ENCODE results near the gene URB2.
"Not testable (repeated sequence)": the region's sequence is repeated elsewhere in the genome, so short reads cannot be mapped to it uniquely, and the experiment has no call there.

Gene URB2

DNA sequence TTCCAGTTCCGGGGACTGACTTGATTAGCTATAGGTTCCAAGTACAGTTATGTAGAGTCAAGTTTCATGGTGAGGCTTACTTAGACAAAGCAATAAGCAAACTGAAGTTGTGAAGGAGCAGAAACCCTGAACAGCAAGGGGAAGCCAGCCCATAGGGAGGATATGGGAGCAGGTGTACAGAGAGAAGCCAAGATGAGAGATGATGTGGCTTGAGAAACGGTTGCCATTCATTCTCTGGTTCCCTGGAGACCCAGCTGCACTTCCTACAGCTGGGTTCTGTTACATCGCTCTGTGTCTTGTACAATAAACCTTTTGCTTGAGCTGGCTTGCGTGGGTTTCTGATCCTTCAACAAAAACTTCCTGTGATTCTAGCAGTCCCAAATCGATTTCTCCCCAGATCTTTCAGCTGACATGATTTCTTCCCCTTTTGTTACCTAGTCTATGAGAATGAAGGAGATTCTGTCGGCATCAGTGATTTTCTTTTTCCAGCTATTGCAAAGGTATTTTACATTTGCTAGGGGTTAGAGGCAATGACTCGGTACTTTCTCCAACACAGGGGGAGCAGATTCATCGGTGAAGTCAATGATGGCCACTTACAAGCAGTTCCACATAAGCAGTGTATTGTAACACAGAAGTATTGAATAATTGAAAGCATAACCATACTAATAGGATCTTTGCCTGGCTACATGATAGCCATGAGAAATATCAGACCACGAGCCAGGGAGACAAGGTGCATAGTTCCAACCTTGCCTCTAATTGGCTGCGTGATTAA is 67.3 kb downstream of the URB2 start:
- DNase-seq (ENCODE audit: low read depth in 2 of 2): no peak

DNA sequence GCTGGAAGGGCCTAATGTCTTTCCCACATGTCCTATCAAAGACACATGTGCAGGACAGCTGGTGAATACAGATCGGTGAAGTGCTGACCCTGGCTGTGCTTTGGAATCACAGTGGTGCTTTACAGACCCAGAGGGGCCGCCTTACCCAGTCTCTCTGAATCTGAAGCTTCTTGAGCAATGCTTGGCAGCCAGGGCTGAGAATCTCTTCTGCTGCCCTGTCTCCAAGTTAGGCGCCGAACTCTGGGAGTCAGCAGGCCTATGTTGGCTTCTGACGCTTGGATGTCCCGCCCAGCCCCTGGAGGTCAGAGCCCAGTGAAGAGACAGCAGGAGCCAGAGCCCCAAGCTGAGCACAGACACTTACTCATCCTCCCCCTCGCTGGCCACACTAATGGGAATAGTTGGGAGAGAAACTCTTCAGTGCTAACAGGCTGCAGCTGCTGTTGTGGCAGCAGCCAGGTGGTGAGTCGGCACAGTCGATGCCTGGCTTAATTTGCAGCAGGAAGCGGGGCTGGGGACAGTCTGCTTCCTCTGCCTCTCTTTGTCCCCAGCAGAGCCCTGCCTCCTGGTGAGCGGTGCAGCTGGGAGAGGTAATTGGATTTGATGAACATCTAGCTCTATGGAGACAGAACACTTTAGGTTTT is 68.1 kb downstream of the URB2 start:
- DNase-seq (ENCODE audit: low read depth in 2 of 2): no peak

DNA sequence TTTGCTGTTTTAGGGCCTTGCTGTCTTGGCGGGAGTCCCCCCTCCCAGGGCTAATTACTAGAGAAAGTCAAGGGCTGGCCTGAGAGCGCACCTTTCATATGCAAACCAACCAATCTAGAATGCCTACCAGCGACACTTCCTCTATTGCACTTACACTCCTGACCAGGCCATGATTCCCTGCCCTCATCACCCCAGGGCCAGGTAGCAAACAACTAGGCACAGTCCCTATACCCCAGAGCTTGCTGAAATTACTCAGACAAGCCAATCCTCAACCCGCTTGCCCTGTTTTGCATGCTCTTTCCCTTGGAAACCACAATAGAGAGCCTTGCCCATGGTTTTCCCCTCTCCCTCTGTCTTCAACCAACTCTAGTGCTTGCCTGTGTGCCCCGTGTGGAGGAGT is 70.3 kb downstream of the URB2 start:
- no peak for DNase-seq (ENCODE audit: low read depth in 2 of 2)

DNA sequence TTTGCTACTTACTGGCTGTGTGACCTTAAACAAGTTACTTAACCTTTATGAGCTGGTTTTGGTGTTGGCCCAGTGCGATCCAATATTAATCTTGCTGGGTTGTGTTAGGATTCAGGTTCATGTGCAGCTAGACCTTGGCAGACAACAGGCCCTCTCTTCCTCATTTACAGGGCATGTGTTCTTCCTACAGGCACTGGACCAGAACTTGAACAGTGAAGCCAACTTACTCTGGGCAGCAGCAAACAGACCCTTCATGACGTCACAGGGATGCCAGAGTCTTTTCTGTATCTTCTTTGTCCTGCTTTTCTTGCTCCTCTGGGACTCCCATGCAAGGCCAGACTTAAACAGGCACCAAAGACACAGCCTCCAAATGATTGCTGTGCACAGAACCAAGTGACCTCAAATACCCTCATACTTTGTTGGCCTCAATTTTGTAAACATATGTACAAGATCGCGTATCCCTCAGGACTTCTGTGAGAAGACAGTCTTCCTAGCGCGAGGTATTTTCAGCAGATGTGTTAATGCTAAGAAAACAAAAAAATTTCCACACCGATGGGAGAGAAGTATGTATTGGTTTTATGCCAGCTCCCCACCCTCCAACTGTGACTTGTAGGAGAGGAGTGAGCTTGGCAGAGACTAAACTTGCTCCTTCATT is 73.7 kb downstream of the URB2 start:
- DNase-seq (ENCODE audit: low read depth in 2 of 2): no peak

DNA sequence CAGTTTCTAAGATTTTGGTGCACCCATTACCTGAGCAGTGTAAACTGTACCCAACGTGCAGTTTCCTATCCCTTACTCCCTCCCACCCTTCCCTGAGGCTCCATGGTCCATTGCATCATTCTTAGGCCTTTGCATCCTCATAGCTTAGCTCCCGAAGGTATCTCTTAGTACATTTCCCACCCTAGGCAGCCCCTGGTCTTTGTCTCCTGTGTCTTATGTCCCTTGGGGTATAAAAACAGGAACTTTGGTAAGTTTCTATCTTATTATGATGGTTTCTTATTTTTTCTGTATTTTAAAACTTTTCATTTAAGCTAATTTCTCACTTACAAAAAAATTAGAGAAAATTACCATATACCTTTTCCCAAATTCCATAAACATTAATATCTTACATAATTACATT is 78.1 kb downstream of the URB2 start:
- no peak for DNase-seq (ENCODE audit: low read depth in 2 of 2)

DNA sequence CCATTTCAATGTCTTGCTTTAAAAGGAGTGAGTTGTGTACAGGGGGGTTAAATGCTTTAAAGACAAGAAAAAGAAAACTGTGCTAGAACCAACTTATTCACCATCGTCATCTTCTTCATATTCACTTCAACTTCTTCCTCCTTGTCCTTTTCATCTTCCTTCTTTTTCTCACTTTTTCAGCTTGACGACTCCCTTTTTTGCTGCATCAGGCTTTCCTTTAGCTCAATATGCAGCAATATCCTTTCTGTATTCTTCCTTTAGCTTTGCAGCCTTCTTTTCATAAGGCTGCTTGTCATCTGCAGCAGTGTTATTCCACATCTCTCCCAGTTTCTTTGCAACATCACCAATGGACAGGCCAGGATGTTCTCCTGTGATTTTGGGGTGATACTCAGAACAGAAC is 79.1 kb downstream of the URB2 start:
- not testable (repeated sequence) for DNase-seq (ENCODE audit: low read depth in 2 of 2)

DNA sequence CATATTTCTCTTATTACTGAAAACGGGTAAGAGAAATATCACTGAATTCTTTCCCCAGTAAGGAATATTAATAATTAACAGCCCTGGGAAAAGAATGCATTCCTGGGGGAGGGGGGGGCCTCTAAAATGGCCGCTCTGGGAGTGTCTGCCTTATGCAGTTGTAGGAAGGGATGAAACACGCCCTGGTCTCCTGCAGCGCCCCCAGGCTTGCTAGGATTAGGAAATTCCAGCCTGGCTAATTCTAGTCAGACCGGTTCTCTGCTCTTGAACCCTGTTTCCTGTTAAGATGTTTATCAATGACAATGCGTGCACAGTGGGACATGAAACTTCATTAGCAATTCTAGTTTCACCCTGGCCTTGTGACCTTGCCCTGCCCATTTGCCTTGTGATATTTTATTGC is 81.1 kb downstream of the URB2 start:
- DNase-seq (ENCODE audit: low read depth in 2 of 2): not testable (repeated sequence)

DNA sequence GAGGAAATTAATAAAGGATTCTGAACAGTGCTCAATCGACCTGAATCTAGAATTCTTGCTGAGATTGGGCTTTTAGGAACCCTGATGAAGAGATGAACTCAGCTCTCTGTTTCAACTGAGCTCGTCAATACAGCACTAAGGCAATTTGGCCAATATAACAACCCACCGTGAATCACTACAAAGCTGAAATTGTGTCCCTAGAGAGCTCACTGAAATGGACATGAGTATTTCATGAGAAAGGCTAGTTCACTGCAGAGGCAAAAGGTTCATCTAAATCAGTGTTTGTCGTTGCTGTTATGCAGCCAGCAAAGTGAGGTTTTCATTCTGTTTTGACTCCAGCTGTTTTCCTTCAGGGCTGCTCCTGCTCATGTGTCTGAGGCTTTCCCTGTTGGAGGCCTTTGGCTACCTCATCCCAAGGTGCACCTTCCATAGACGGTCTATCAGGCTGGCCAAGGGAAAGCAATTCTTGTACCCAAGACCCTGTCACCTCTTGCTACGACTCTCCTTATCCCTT is 83.5 kb downstream of the URB2 start:
- no peak for DNase-seq (ENCODE audit: low read depth in 2 of 2)

Data from stimulated activated CD8-positive, alpha-beta memory T cell treated with anti-CD3 and anti-CD28 coated beads, Interleukin-7, amount 100 ng/mL, for 4 hours (primary cell).